ENCODE data around the gene SENP2. TPM values are rescaled to one million over a fixed set of nuclear protein-coding genes. Genes with fewer than 3 reads are reported as not detected.

The SENP2 gene
- total RNA-seq, 1 experiment from 2014 or later: 27.0 TPM

Other genes with a start within 250 kb of the SENP2 start
- gene MAP3K13, start 223.2 kb upstream of the SENP2 start, total RNA-seq (2022): 15.8 and 23.7 TPM in 2 replicates
- gene TMEM41A, start 87.3 kb upstream of the SENP2 start, total RNA-seq (2022): 15.3 and 20.0 TPM in 2 replicates
- 0.07 and 0.32 TPM in 2 replicates for gene LIPH, start 33.7 kb upstream of the SENP2 start, total RNA-seq (2022)
- 108 and 154 TPM in 2 replicates for gene IGF2BP2, start 238.7 kb downstream of the SENP2 start, total RNA-seq (2022)

Data from MCF 10A (cell line).